Fibroblast of lung (primary cell): Measurements from ENCODE around the gene ARHGAP35.

Source experiments
- CTCF ChIP-seq, 2 donors: IDR thresholded peaks in 1 of 2; conservative IDR thresholded peaks in 1 of 2; 1 replicate in 1 of 2; 2 replicates in 1 of 2; pipeline ENCODE4 v1.5.1; 2011 to 2012; ENCODE audit warnings: low read length in 2 of 2, control low read depth in 1 of 2, inconsistent platforms in 1 of 2, low read depth in 1 of 2, mild to moderate bottlenecking in 1 of 2
- EZH2 ChIP-seq: IDR thresholded peaks from 2 replicates; pipeline ENCODE4 v1.5.1; 2012; ENCODE audit warnings: low read length, control low read depth, mild to moderate bottlenecking; ENCODE audit errors: missing control alignments

GRCh38 chr19:46896076-46896794, 35.4 kb downstream of the ARHGAP35 start:
- TF ChIP-seq CTCF (conservative IDR thresholded peaks at IDR 0.05 in 1 of 2, IDR thresholded peaks at IDR 0.05 in 1 of 2; ENCODE audit: low read depth in 1 of 2, low read length in 2 of 2) (no peak), EZH2 (no peak)
